Spinal cord (tissue), 10 donors: ENCODE measurements around the gene IKZF1. TPM values are rescaled to one million over a fixed set of nuclear protein-coding genes. Genes with fewer than 3 reads are reported as not detected.

ENCODE experiments used
- DNase-seq, 6 donors: peaks; one replicate each; pipeline versions ENCODE4 v3.0.0 to v3.0.0-alpha.2; 2013 to 2015; ENCODE audit warnings: low spot score in 6 of 6, low read depth in 4 of 6
- H3K27ac ChIP-seq: one replicate; pipeline ENCODE4 v1.5.1; 2013; ENCODE audit warnings: low read depth, low read length, control low read depth
- H3K27me3 ChIP-seq: one replicate; pipeline ENCODE4 v1.6.1; 2013; ENCODE audit warnings: low read length; ENCODE audit not compliant: control insufficient read depth, insufficient read depth
- H3K36me3 ChIP-seq: one replicate; pipeline ENCODE4 v1.6.1; 2013; ENCODE audit warnings: low read length; ENCODE audit not compliant: control insufficient read depth, insufficient read depth
- H3K4me1 ChIP-seq: one replicate; pipeline ENCODE4 v1.6.1; 2013; ENCODE audit warnings: low read length; ENCODE audit not compliant: control insufficient read depth, insufficient read depth
- H3K4me3 ChIP-seq: one replicate; pipeline ENCODE4 v1.5.1; 2013; ENCODE audit warnings: low read depth, low read length, control low read depth
- H3K9me3 ChIP-seq: one replicate; pipeline ENCODE4 v1.6.1; 2013; ENCODE audit warnings: low read length; ENCODE audit not compliant: control insufficient read depth, insufficient read depth
- WGBS: methylation state at CpG from one replicate; pipeline ENCODE4 v1.1.5; 2013; ENCODE audit warnings: missing lambda C conversion rate; ENCODE audit not compliant: insufficient coverage; 5-methylcytosine and 5-hydroxymethylcytosine counted together
- polyA plus RNA-seq, 2 donors: library from polyadenylated mRNA; unstranded; fragments of 120-200 nt; gene quantifications; one replicate each; pipeline ENCODE4 v1.2.1, GENCODE V29; 2013; ENCODE audit not compliant: insufficient read length in 2 of 2
- total RNA-seq, 2 donors: library from RNA; depleted of rRNA in 1 of 2; stranded (reverse); fragments of 120-200 nt in 1 of 2; fragments of >200 nt in 1 of 2; gene quantifications; one replicate each; pipeline versions ENCODE4 v1.2.3 to v1.2.4, GENCODE V29; 2013 to 2014
- donor health status: healthy.

IKZF1 gene
- total and polyA plus RNA-seq, 4 donors, result 2.9 to 9.0 (median 4.7) TPM

DNA sequence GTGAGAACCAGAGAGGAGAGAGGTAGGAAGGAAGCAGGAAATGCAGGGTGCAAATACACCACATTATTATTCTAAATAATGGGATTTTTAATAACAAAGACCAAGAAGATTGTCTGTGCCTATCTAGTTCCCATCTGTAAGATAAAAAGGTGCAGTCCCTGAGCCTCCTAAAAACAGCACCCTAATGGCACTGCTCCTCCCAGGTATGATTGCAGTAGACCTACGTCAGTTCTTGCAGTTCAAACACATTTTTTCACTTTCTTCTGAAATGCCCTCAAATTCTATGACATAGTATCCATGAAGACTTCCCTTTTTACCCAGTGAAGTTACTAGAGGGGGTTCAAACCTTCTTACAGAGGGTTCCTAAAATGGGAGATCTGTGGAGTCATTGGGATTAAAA is 75.0 kb downstream of the IKZF1 start:
- H3K27ac ChIP-seq, result no peak overlapping the region
- DNase-seq, result no peak
- no peaks in the 10 kb centered on the region for H3K27me3 ChIP-seq
- H3K4me1 ChIP-seq, result no peaks in the 10 kb centered on the region
- H3K36me3 ChIP-seq, result no peaks in the 10 kb centered on the region
- no peak overlapping the region for H3K4me3 ChIP-seq
- H3K9me3 ChIP-seq, result no peaks in the 10 kb centered on the region
- WGBS, result no CpG with 5 or more reads among the region's 1 CpG

DNA sequence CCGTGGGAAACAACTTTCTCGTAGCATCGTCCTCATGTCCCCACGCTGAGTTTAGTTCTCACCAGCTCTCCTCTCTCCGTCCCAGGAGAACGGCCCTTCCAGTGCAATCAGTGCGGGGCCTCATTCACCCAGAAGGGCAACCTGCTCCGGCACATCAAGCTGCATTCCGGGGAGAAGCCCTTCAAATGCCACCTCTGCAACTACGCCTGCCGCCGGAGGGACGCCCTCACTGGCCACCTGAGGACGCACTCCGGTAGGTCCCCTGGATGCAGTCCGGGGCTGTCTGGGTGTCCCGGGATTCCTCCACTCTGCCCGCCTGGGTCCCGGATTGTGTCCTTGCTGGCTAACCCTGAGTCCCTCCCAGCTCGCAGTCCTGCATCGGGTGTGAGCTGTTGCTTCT is 77.9 kb downstream of the IKZF1 start:
- no peak overlapping the region for H3K27ac ChIP-seq
- no peaks in the 10 kb centered on the region for H3K36me3 ChIP-seq
- no peaks in the 10 kb centered on the region for H3K4me1 ChIP-seq
- WGBS, result 85% methylated on average over 20 of the region's 21 CpGs
- H3K4me3 ChIP-seq, result no peak overlapping the region
- no peaks in the 10 kb centered on the region for H3K27me3 ChIP-seq
- H3K9me3 ChIP-seq, result no peaks in the 10 kb centered on the region
- DNase-seq, result no peak

DNA sequence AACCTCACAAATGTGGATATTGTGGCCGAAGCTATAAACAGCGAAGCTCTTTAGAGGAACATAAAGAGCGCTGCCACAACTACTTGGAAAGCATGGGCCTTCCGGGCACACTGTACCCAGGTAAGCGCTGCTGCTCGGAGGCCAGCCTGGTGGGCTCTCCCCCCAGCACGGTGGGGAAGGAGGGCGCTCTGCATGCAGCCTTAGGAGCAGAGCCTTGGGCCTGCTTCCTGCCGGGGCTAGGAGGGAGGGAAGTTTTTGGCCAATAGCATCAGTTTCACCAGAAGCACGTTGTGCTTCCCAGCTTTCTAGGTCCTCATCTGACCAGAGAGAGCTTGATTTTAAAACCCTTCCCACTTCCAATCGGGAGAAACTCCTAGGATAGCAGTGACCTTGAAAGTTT is 82.8 kb downstream of the IKZF1 start:
- WGBS, result 83% methylated on average over 9 of the region's 11 CpGs
- no peak for DNase-seq

DNA sequence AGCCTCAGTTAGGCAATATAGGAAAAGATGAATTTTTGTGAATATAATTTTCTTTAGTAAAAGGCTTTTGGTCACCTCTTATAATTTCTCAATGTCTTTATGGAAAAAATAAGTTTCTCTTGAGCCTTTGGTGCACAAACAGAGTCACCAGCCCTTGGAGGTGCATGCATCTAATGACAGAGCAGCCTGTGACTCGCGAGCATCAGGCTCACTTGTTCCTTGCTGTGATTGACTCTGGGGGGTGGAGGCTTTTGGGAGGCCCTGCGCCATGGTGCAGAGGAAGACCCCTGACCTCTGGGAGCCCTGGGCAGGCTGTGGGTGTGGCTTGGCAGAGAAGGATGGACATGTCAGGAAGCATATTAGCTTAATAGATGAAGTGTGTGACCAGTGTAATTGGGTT is 85.4 kb downstream of the IKZF1 start:
- Histone ChIP-seq H3K4me1 (no peaks in the 10 kb centered on the region), H3K36me3 (no peaks in the 10 kb centered on the region), H3K9me3 (no peaks in the 10 kb centered on the region), H3K27me3 (no peaks in the 10 kb centered on the region), H3K4me3 (no peak overlapping the region), H3K27ac (no peak overlapping the region)
- DNase-seq, result no peak
- 84% methylated on average over 3 of the region's 3 CpGs for WGBS

More for the DNA sequence above, 82.8 kb downstream of the IKZF1 start:
- Histone ChIP-seq H3K9me3 (no peaks in the 10 kb centered on the region), H3K27me3 (no peaks in the 10 kb centered on the region), H3K27ac (no peak overlapping the region), H3K4me1 (no peaks in the 10 kb centered on the region), H3K36me3 (no peaks in the 10 kb centered on the region), H3K4me3 (no peak overlapping the region)

DNA sequence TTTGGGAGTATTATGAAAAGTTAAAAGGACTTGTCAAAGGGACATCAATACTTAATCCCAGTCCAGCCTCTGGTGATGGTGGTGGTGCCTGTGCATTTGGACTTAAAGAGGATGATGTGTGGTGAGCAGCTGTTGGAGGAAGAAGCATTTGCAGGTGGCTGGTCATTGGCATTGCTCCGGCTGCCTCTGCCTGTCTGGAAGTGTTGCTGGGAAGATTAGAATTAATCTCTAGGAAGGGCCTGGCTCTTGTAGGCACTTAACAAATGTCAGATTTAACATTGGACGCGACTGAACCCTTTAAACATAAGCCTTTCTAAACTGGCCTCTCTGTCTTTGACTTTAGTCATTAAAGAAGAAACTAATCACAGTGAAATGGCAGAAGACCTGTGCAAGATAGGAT is 86.9 kb downstream of the IKZF1 start:
- H3K4me3 ChIP-seq, result no peak overlapping the region
- WGBS, result 82% methylated on average over 1 of the region's 3 CpGs
- H3K27ac ChIP-seq, result no peak overlapping the region
- no peaks in the 10 kb centered on the region for H3K4me1 ChIP-seq
- H3K36me3 ChIP-seq, result no peaks in the 10 kb centered on the region
- H3K27me3 ChIP-seq, result no peaks in the 10 kb centered on the region
- DNase-seq, result no peak
- H3K9me3 ChIP-seq, result no peaks in the 10 kb centered on the region

DNA sequence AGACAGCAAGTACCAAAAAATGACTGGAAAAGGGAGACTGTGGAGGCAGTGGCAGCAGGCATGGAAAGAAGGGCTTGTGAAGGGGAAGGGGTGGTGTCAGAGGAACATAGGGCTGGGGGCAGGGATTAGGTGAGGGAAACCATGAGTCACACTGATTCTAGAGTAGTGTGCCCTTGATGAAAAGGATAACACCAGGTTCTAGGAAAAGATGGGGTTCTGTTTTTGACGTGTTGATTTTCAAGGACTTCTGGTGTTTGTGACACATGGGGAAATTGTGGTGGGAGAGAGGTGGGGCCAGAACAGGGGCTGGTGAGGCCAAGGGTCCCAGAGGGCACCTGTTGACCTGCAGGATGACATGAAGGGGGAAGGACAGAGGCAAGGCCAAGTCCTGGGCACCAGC is 88.6 kb downstream of the IKZF1 start:
- no peaks in the 10 kb centered on the region for H3K9me3 ChIP-seq
- no peaks in the 10 kb centered on the region for H3K36me3 ChIP-seq
- no peak overlapping the region for H3K4me3 ChIP-seq
- no peak overlapping the region for H3K27ac ChIP-seq
- no peaks in the 10 kb centered on the region for H3K27me3 ChIP-seq
- no peak for DNase-seq
- no peaks in the 10 kb centered on the region for H3K4me1 ChIP-seq
- WGBS, result 88% methylated on average over 1 of the region's 1 CpG

DNA sequence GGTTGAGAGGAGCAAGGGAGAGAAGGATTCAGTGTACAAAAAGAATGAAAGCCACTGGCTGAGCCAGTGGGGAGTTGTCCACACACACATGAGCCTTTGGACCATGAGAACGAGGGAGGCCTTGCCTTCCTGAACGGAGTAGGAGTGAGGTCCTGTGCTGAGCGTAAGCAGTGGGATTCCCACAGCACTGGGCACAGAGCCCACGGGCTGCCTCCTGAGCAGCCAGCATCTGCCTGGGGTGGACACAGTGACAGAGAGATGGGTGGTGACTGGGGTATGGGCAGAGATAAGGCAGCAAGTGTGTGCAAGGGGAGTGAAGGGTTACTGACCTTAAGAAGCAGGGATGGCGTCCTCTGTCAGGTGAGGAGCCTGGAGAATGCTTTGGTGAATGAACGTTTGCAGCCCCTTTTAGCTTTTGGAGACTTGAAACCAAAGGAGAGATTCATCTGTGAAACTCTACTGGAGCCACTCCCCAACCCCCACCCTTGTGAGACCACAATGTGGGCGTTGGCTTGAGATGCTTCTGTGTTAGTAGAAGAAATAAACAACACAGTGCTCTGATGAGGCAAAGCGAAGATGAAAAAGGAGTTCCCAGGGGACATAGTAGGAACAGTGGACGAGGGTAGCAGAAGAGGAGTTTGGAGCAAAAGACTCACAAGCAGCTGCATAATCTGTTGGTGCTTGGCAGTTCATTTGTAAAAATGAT is 89.2 kb downstream of the IKZF1 start:
- no peaks in the 10 kb centered on the region for H3K36me3 ChIP-seq
- no peak overlapping the region for H3K27ac ChIP-seq
- no peaks in the 10 kb centered on the region for H3K4me1 ChIP-seq
- no peaks in the 10 kb centered on the region for H3K27me3 ChIP-seq
- no peak overlapping the region for H3K4me3 ChIP-seq
- no peaks in the 10 kb centered on the region for H3K9me3 ChIP-seq
- WGBS, result 71% methylated on average over 8 of the region's 9 CpGs
- DNase-seq, result no peak

DNA sequence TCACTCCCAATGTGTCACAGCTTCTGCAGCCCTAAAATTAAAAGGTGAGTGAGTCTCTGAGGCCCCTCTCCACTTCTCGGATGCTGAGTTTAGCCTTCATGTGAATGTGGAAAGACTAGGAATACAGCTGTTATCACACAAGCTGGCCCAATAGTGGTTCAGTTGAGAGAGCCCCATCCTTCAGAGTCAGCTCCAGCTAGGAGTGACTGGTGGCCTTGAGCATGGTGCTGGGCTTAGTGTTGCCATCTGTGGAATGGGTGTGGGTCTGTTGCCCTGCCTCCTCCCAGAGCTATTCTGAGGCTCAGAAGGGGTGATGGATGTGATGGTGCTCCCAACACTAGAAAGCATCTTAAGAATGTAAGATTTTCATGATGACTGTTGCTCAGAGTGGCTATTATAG is 89.8 kb downstream of the IKZF1 start:
- no peak for DNase-seq
- WGBS, result 100% methylated on average over 1 of the region's 1 CpG
- Histone ChIP-seq H3K9me3 (no peaks in the 10 kb centered on the region), H3K27ac (no peak overlapping the region), H3K27me3 (no peaks in the 10 kb centered on the region), H3K4me3 (no peak overlapping the region), H3K4me1 (no peaks in the 10 kb centered on the region), H3K36me3 (no peaks in the 10 kb centered on the region)

DNA sequence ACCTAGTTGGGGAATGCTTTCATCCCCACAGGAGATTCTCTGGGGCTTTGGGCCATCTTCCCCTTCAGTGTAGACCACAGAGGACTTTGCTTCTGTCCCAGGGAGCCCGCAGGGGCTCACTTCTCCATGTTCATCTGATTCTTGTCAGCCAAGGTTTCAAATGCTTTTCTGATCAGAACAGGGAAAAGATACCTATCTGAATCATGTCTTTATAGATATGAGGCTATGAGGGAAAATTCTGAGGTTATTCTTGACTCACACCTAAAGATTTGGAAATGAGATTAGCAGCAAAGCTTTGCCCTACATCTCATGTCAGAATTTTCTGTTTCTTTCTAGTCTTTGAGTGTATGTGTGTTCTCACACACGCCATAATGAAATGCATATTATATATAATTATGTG is 92.3 kb downstream of the IKZF1 start:
- Histone ChIP-seq H3K9me3 (no peaks in the 10 kb centered on the region), H3K27ac (no peak overlapping the region), H3K4me1 (peaks cover 11% of the 10 kb centered on the region), H3K36me3 (no peaks in the 10 kb centered on the region), H3K27me3 (peaks cover 15% of the 10 kb centered on the region), H3K4me3 (no peak overlapping the region)
- DNase-seq, result no peak
- WGBS, result 40% methylated on average over 1 of the region's 2 CpGs

DNA sequence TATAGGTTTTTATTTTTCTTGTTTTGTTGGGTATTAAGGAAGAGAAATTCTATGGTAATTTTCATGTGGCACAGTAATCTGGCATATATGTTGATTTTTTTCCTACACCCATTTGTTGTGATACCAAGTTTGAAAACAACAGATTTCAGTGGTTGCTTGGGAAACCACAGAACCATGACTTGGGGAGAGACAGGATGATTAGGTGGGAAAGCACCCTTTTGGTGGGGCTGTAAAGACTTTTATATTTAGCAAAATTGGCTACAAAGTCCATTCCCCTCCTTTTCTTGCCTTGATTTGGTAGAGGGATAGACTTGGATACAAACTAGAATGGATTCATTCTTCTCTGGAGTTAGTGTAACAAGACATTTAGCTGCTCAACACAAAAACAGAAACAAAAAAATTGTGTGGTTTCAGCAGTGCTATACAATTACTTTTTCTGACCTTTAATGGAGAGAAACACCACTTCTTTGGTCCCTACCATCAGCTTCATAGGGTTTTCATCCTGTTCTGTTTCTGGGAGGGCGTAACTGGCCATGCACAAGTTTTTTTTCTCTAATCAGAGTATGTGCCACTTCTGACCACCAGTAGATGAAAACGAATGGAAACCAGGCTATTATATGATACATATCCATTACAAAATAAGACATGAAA is 92.9 kb downstream of the IKZF1 start:
- no peak for DNase-seq
- no peaks in the 10 kb centered on the region for H3K9me3 ChIP-seq
- H3K36me3 ChIP-seq, result no peaks in the 10 kb centered on the region
- H3K4me3 ChIP-seq, result no peak overlapping the region
- H3K4me1 ChIP-seq, result peaks cover 11% of the 10 kb centered on the region
- WGBS, result no CpG with 5 or more reads among the region's 2 CpGs
- peaks cover 15% of the 10 kb centered on the region for H3K27me3 ChIP-seq
- H3K27ac ChIP-seq, result no peak overlapping the region
